Measurements from ENCODE around the gene GPC6.
A peak's percentile ranks its signal among the peaks of the same experiment; 100 is the strongest.

GPC6 gene

DNA sequence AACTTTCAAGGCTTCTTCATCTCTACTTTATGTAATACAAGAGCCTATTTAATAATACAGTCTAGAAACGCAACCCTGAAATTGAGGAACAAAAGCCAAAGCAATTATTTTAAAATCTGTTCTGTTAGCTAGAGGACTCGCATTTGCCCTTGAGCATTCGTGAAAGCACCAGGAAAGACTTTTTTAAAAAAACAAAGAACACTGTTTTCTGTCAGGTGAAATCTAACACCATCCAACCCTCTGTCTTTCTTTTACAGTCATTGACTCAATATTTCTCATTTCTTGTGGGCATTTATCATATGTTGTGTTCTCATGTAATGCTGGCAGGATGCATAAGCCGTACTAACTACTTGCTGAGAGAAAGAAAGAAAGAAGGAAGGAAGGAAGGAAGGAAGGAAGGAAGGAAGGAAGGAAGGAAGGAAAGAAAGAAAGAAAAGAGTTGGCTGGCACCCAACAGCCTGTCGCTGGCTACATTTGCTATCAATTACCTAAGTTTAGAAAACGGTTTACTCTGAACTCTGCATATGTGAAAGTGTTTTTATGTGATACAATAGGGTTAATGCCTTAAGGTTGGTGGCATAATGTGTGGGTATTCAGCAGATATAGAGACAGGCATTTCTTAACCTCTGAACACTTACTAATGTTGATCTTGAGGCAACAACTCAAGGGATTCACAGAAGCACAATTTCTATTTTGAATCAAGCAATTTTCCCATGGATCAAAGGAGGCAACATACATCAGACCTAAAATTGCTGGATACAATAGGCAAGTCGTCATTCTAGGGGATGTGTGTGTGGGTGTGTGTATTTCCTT is 807.4 kb downstream of the GPC6 start:
- DNase-seq (ENCODE audit: low read depth): no peak

GRCh38 chr13:94050039-94050438 is 823.4 kb downstream of the GPC6 start:
- no peak for DNase-seq (ENCODE audit: low read depth)

- DNase-seq (ENCODE audit: low read depth): no peak
Measured at GRCh38 chr13:94050686-94051085, 824.1 kb downstream of the GPC6 start.

GRCh38 chr13:94053986-94054593 is 827.5 kb downstream of the GPC6 start:
- no peak for DNase-seq (ENCODE audit: low read depth)

GRCh38 chr13:94056362-94056990 is 829.9 kb downstream of the GPC6 start:
- no peak for DNase-seq (ENCODE audit: low read depth)

DNA sequence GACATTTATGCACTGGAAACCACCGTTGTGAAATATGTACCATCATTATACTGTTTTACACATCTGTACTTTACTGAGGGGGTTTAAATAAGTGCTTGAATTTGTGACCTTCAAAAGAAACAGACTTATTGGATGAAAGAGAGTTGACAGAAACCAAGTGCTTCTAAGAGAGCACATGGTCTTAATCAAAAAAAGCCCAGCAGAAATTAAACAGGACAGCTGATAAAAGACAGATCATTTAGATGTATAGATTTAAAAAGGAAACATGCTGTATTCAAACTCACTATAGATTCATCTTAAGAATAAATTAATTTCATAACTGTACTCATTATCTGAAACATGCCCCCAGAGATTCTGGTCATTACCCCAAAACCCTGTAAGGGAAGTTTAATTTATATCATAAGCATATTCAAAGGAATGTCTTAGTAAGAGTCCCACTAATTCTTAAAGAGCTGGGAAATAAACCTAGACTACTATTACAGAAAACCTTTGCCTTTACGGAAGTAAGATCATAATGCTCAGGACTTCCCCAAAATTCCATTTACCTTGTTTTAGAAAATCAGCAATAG is 831.1 kb downstream of the GPC6 start:
- DNase-seq (ENCODE audit: low read depth): no peak

- no peak for DNase-seq (ENCODE audit: low read depth)
Measured at GRCh38 chr13:94058821-94059360, 832.3 kb downstream of the GPC6 start.

GRCh38 chr13:94061301-94061700 is 834.7 kb downstream of the GPC6 start:
- DNase-seq (ENCODE audit: low read depth): peak; percentile 49

- DNase-seq (ENCODE audit: low read depth): peak; percentile 50
Measured at GRCh38 chr13:94063096-94063495, 836.5 kb downstream of the GPC6 start.

- DNase-seq (ENCODE audit: low read depth): no peak
Measured at GRCh38 chr13:94063848-94064247, 837.2 kb downstream of the GPC6 start.

GRCh38 chr13:94065741-94066140 is 839.1 kb downstream of the GPC6 start:
- DNase-seq (ENCODE audit: low read depth): no peak

GRCh38 chr13:94073007-94073744 is 846.6 kb downstream of the GPC6 start:
- DNase-seq (ENCODE audit: low read depth): peak; percentile 71

- peak; percentile 52 for DNase-seq (ENCODE audit: low read depth)
Measured at GRCh38 chr13:94079876-94080275, 853.3 kb downstream of the GPC6 start.

DNA sequence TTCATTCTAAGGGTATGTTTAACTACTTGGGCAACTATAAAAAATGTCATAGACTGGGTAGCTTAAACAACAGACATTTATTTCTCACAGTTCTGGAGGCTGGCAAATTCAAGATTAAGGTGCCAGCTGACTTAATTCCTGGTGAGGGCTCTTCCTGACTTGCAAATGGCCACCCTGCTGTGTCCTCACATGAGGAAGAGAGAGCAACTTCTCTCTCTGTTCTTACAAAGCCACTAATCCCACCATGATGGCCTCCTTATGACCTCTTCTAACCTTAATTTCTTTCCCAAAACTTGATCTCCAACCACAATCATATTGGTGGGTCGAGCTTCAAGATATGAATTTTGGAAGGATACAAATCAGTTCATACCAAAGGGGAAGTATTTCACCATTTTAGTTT is 853.9 kb downstream of the GPC6 start:
- DNase-seq (ENCODE audit: low read depth): no peak

DNA sequence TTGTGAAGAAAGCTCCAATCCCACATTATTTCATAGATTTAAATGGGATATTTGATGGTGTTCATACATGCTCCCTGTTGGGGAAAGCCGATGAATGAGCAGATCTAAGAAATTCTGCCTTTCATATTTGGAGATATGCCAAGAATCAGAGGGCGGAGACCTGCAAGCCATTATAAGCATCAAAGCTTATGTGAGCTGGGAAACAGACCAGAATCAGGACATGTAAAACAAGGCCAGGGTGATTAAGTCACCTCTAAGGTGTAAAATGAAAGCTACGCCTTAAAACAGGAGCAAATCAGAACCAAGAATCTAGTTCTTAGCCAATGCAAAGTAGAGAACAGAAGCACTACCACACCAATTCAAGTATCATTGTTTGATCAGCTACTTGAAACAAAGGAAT is 860.5 kb downstream of the GPC6 start:
- no peak for DNase-seq (ENCODE audit: low read depth)

DNA sequence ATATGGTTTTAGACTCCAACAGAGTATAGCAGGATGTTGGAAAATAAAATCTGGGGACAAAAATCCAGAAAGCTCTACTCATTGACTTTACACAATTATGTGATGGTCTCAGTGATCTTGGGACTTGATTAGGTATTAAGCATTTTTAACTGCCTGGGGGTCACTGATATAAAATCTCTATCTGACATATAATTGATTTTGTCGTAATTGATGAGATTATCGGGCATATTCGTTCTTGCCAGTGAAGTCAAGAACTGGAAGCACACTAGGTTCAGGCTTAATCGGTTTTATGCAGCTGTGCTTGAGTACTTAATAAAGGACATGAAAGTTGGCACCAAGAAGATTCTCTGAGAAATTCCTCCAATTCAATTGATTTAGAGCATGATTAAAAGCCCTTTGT is 862.1 kb downstream of the GPC6 start:
- no peak for DNase-seq (ENCODE audit: low read depth)

- DNase-seq (ENCODE audit: low read depth): no peak
Measured at GRCh38 chr13:94090773-94091480, 864.3 kb downstream of the GPC6 start.

DNA sequence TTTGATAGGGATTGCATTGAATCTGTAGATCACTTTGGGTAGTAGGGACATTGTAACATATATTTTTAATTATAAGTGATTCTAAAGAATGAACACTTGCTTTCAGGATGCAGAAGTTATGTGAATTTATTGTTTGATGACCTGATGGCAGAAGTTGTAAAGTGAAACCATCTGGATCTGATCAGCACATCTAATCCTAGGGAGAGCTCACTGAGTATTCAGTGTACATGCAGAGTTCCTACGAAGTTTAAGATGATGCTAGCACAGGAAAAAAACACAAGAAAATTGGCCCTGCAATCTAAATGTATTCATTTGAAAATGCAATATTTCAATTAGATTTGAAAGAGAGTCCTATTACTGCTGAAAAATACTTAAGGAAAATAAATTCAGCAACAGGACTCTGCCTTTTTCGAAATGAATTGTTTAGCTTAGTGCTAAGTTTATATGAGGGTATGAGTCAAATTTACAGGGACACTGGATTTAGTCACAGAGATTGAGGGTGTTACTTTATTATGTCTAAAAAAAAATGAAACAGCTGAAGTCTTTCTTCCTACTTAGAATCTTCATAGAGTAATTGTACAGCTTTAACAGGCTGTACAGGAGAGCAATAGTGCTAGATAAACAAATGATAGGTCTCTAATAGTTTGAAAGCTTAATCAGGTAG is 867.2 kb downstream of the GPC6 start:
- DNase-seq (ENCODE audit: low read depth): no peak

DNA sequence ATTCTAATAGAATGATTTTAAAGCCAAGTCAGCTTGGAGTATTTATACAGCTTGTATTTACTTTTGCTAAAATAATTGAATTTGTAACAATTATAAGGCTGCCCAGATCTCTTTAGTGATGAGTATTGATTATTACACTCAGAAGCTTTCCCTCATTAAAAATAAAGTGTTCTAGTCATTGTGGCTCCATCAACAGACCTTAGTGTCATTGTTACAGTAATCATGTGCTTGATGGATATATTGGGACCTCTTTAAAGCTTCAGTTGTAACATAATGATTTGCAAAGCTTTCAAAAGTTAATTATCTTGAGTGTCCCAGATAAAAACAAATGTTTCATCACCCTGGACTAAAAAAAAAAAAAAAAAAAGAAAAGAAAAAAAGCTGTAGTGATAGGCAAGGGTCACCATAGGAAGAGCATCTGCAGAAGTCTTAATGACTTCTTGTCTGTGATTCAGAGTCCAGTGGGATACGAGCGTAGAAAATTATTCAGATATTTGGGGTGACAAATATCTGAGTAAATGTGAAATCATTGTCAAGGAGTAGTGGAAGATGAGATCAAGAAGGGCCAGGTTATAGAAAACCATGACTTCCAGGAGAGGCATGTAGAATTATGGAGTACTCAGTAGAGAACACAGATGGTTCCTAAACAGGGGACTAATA is 883.2 kb downstream of the GPC6 start:
- no peak for DNase-seq (ENCODE audit: low read depth)

- peak; percentile 87 for DNase-seq (ENCODE audit: low read depth)
Measured at GRCh38 chr13:94112227-94112626, 885.6 kb downstream of the GPC6 start.
